PC-9 (cell line): Measurements from ENCODE around the gene ALAS2.

Source experiments
- EZH2 ChIP-seq: fragments of 200-600 bp; sonication (generic); IDR thresholded peaks from 2 replicates; pipeline ENCODE4 v1.8.0; 2017; ENCODE audit warnings: antibody characterized with exemption, low read depth
- TF ChIP-seq, protein P1 (sequence below): fragments of 200-600 bp; sonication (generic); conservative IDR thresholded peaks from 2 replicates; pipeline ENCODE4 v1.6.1; 2017; ENCODE audit warnings: mixed run types, antibody characterized with exemption, mild to moderate bottlenecking, moderate library complexity

- TF ChIP-seq, protein P1, sequence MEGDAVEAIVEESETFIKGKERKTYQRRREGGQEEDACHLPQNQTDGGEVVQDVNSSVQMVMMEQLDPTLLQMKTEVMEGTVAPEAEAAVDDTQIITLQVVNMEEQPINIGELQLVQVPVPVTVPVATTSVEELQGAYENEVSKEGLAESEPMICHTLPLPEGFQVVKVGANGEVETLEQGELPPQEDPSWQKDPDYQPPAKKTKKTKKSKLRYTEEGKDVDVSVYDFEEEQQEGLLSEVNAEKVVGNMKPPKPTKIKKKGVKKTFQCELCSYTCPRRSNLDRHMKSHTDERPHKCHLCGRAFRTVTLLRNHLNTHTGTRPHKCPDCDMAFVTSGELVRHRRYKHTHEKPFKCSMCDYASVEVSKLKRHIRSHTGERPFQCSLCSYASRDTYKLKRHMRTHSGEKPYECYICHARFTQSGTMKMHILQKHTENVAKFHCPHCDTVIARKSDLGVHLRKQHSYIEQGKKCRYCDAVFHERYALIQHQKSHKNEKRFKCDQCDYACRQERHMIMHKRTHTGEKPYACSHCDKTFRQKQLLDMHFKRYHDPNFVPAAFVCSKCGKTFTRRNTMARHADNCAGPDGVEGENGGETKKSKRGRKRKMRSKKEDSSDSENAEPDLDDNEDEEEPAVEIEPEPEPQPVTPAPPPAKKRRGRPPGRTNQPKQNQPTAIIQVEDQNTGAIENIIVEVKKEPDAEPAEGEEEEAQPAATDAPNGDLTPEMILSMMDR = no peak
- TF ChIP-seq EZH2 = no peak
These were observed 51.3 kb downstream of the ALAS2 start for GRCh38 chrX:54979432-54979831.
